Measurements from ENCODE around the gene AMPD3. TPM values are rescaled to one million over a fixed set of nuclear protein-coding genes. Genes with fewer than 3 reads are reported as not detected.
A peak's percentile ranks its signal among the peaks of the same experiment; 100 is the strongest.

AMPD3 gene
- total RNA-seq, 4 donors from 2014 or later, result 3.8 to 7.5 (median 5.1) TPM

DNA sequence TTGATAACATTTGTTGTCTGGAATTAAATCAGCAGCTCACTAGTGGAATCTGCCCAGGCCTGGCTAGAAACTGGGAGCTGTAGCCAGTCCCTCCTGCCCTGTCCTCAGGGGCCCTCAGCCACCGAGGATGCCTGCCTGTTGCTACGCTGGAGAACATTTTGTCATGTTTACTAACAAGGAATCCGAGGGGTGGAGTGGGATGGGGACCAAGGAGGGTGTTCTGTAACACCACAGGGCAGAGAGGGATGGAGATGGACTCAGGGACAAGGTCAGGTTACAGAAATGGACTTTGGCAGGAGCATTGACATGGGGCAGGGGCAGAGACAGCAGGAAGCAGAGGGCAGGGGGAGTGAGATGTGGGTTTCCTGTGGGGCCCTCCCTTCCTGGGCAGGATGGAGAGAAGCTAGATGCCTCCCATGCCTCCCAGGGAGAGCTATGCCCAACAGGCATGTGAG is 45.8 kb upstream of the AMPD3 start:
- no peak overlapping the region for H3K27ac ChIP-seq (replicated peaks in 1 of 4)
- 44% methylated on average over 3 of the region's 3 CpGs for WGBS
- intact Hi-C loops (cut with DNase I), result loop anchor here (10.0 kb wide), 1 partner anchor 106 kb away; no protein-coding TSS in a partner anchor

GRCh38 chr11:10410106-10410843 is 44.8 kb upstream of the AMPD3 start:
- H3K9me3 ChIP-seq, result no peaks in the 10 kb centered on the region
- no peak overlapping the region for H3K27ac ChIP-seq (replicated peaks in 1 of 4)
- no peak for TF ChIP-seq CTCF (IDR thresholded peaks at IDR 0.05)
- no peak for TF ChIP-seq EP300 (IDR thresholded peaks at IDR 0.05)
- no peak for TF ChIP-seq POLR2A (IDR thresholded peaks at IDR 0.05; ENCODE audit: low read depth)
- TF ChIP-seq POLR2AphosphoS5 (IDR thresholded peaks at IDR 0.05), result no peak
- no peaks in the 10 kb centered on the region for H3K36me3 ChIP-seq
- WGBS, result 94% methylated on average over 8 of the region's 8 CpGs
- DNase-seq (ENCODE audit: extremely low spot score), result peak; percentile 70
- H3K4me3 ChIP-seq, result no peak overlapping the region
- intact Hi-C loops (cut with DNase I), result loop anchor here (5.0 kb wide), 1 partner anchor 132 kb away; the partner anchor contains the start of gene RNF141
- peaks cover 0 to 24% (median 19%) of the 10 kb centered on the region in 4 donors for H3K4me1 ChIP-seq
- no peaks in the 10 kb centered on the region for H3K27me3 ChIP-seq

More for the DNA sequence above, 45.8 kb upstream of the AMPD3 start:
- Histone ChIP-seq H3K4me3 (no peak overlapping the region), H3K36me3 (no peaks in the 10 kb centered on the region), H3K27me3 (no peaks in the 10 kb centered on the region), H3K4me1 (peaks cover 0 to 23% (median 19%) of the 10 kb centered on the region in 4 donors), H3K9me3 (no peaks in the 10 kb centered on the region)
- DNase-seq (ENCODE audit: extremely low spot score), result peak; percentile 87
- TF ChIP-seq POLR2AphosphoS5 (IDR thresholded peaks at IDR 0.05) (no peak), CTCF (IDR thresholded peaks at IDR 0.05) (no peak), POLR2A (IDR thresholded peaks at IDR 0.05; ENCODE audit: low read depth) (no peak), EP300 (IDR thresholded peaks at IDR 0.05) (no peak)

- TF ChIP-seq POLR2A (IDR thresholded peaks at IDR 0.05; ENCODE audit: low read depth), result no peak
- no peak for TF ChIP-seq CTCF (IDR thresholded peaks at IDR 0.05)
- no peak for TF ChIP-seq POLR2AphosphoS5 (IDR thresholded peaks at IDR 0.05)
- TF ChIP-seq EP300 (IDR thresholded peaks at IDR 0.05), result no peak
Observed at GRCh38 chr11:10410844-10411200, 44.2 kb upstream of the AMPD3 start.

DNA sequence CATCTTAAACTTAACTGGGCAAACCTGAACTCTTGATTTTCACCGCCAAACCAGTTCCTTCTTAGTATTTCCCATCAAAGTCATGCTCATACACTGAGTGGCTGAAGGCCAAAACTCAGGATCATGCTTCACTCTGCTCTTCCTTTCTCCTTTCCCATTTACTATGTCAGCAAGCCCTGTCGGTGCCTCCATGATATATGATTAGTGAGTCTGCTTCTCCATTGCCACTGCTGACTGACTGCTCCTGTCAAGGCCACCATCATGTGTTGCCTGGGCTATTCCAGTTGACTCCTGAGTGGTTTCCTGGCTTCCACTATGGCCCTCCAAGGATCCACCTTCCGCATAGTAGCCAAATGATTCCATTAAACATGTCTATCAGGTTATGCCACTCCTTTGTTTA is 42.8 kb upstream of the AMPD3 start:
- H3K9me3 ChIP-seq, result no peaks in the 10 kb centered on the region
- intact Hi-C loops (cut with DNase I), result loop anchor here (5.0 kb wide), 1 partner anchor 130 kb away; the partner anchor contains the start of gene RNF141
- DNase-seq (ENCODE audit: extremely low spot score), result no peak
- no peak overlapping the region for H3K4me3 ChIP-seq
- no peak for TF ChIP-seq EP300 (IDR thresholded peaks at IDR 0.05)
- no peak for TF ChIP-seq POLR2A (IDR thresholded peaks at IDR 0.05; ENCODE audit: low read depth)
- TF ChIP-seq POLR2AphosphoS5 (IDR thresholded peaks at IDR 0.05), result no peak
- no peak for TF ChIP-seq CTCF (IDR thresholded peaks at IDR 0.05)
- H3K4me1 ChIP-seq, result peaks cover 0 to 17% (median 6%) of the 10 kb centered on the region in 4 donors
- H3K36me3 ChIP-seq, result no peaks in the 10 kb centered on the region
- H3K27me3 ChIP-seq, result no peaks in the 10 kb centered on the region
- H3K27ac ChIP-seq (replicated peaks in 1 of 4), result no peak overlapping the region
- WGBS, result 97% methylated on average over 3 of the region's 3 CpGs

More at GRCh38 chr11:10410844-10411200, 44.2 kb upstream of the AMPD3 start:
- no peaks in the 10 kb centered on the region for H3K27me3 ChIP-seq
- no peak overlapping the region for H3K4me3 ChIP-seq
- WGBS, result 95% methylated on average over 2 of the region's 2 CpGs
- peaks cover 0 to 29% (median 20%) of the 10 kb centered on the region in 4 donors for H3K4me1 ChIP-seq
- no peak overlapping the region for H3K27ac ChIP-seq (replicated peaks in 1 of 4)
- no peaks in the 10 kb centered on the region for H3K9me3 ChIP-seq
- H3K36me3 ChIP-seq, result no peaks in the 10 kb centered on the region
- intact Hi-C loops (cut with DNase I), result loop anchor here (5.0 kb wide), 1 partner anchor 131 kb away; the partner anchor contains the start of gene RNF141
- DNase-seq (ENCODE audit: extremely low spot score), result no peak
